CD4-positive, alpha-beta T cell treated with Interleukin-1 beta for 1 hour (primary cell): ENCODE results near the gene NEUROD1.

Experiments used
- DNase-seq, 2 donors: peaks; one replicate each; pipeline ENCODE4 v3.0.0-alpha.2; 2020 to 2022

NEUROD1 gene

GRCh38 chr2:181632733-181633401, 47.5 kb downstream of the NEUROD1 start:
- DNase-seq: no peak

GRCh38 chr2:181628590-181629585, 51.4 kb downstream of the NEUROD1 start:
- no peak for DNase-seq

- no peak for DNase-seq
Observed at GRCh38 chr2:181627545-181627944, 52.8 kb downstream of the NEUROD1 start.

- DNase-seq: no peak
Observed at GRCh38 chr2:181626671-181627070, 53.6 kb downstream of the NEUROD1 start.
